Panc1 (cell line): ENCODE results near the gene NEUROD4. TPM values are rescaled to one million over a fixed set of nuclear protein-coding genes. Genes with fewer than 3 reads are reported as not detected.

ENCODE experiments used
- ATAC-seq: fragments of 200-7000 bp; cut with Tn5 transposase; 2 replicates; pipeline ENCODE4 v1.9.1; 2020; ENCODE audit warnings: mild to moderate bottlenecking, moderate library complexity
- BruUV-seq: library from RNA; stranded (reverse); fragments of 400-500 nt; replicated peaks from 2 replicates; lab custom pipeline; 2021; lab: Mats Ljungman, UMichigan
- CTCF ChIA-PET: fragments of 300-600 bp; sonication (Branson Sonifier 250); formaldehyde crosslinking; loops from one replicate; lab custom pipeline; 2022; ENCODE audit warnings: antibody characterized with exemption; lab: Charles Lee
- POLR2A ChIA-PET: fragments of 300-600 bp; sonication (Branson Sonifier 250); formaldehyde crosslinking; loops from one replicate; lab custom pipeline; 2022; ENCODE audit warnings: antibody characterized with exemption; lab: Charles Lee
- DNase-seq: peaks from one replicate; pipeline ENCODE4 v3.0.0-alpha.2; 2010; ENCODE audit warnings: low read depth, low spot score
- H3K27ac ChIP-seq: 2 replicates; pipeline ENCODE4 v1.5.1; 2011; ENCODE audit warnings: mild to moderate bottlenecking, low read length, inconsistent platforms
- H3K27me3 ChIP-seq: fragments of 200-500 bp; sonication (Bioruptor generic); 2 replicates; pipeline ENCODE4 v1.6.0; 2014; ENCODE audit warnings: low read length, inconsistent platforms; ENCODE audit not compliant: control insufficient read depth, insufficient read depth
- H3K36me3 ChIP-seq: fragments of 200-500 bp; sonication (Bioruptor generic); 2 replicates; pipeline ENCODE4 v1.5.1; 2014; ENCODE audit warnings: inconsistent platforms, mild to moderate bottlenecking, low read length, moderate library complexity; ENCODE audit not compliant: control insufficient read depth, insufficient read depth
- H3K4me1 ChIP-seq: 2 replicates; pipeline ENCODE4 v1.5.1; 2011; ENCODE audit warnings: inconsistent platforms, mild to moderate bottlenecking, low read length, moderate library complexity; ENCODE audit not compliant: control insufficient read depth, insufficient read depth
- H3K4me3 ChIP-seq, 2 experiments: 2 replicates each; pipeline ENCODE4 v1.5.1; 2011 to 2012; ENCODE audit warnings: low read depth in 2 of 2, low read length in 2 of 2, mild to moderate bottlenecking in 2 of 2, inconsistent platforms in 1 of 2, moderate library complexity in 1 of 2
- H3K9me3 ChIP-seq: fragments of 200-500 bp; sonication (Bioruptor generic); 2 replicates; pipeline ENCODE4 v1.5.1; 2014; ENCODE audit warnings: low read depth, mild to moderate bottlenecking, inconsistent platforms, low read length, moderate library complexity; ENCODE audit not compliant: control insufficient read depth, insufficient read depth
- POLR2AphosphoS5 ChIP-seq: IDR thresholded peaks from 2 replicates; pipeline ENCODE4 v1.6.1; 2012; ENCODE audit warnings: mild to moderate bottlenecking, low read depth, low read length, moderate library complexity
- SIN3A ChIP-seq: IDR thresholded peaks from 2 replicates; pipeline ENCODE4 v1.6.1; 2012; ENCODE audit warnings: low read depth, mild to moderate bottlenecking, low read length, moderate library complexity, borderline replicate concordance; ENCODE audit not compliant: insufficient read depth
- TCF7L2 ChIP-seq: IDR thresholded peaks from 2 replicates; pipeline ENCODE4 v1.6.1; 2011; ENCODE audit warnings: mild to moderate bottlenecking, low read depth, low read length, inconsistent platforms
- in situ Hi-C: cut with HindIII; loops from 2 replicates; pipeline ENCODE4 v1.10.0; 2016; ENCODE audit warnings: low sequenced_read_pairs, low pct_unique_long_range_greater_than_20kb
- intact Hi-C: fragments of 100-400 bp; cut with micrococcal nuclease; formaldehyde crosslinking; loops from one replicate; pipeline ENCODE4 v1.10.0; 2022; ENCODE audit not compliant: unreplicated experiment
- total RNA-seq: library from RNA; stranded (reverse); gene quantifications from one replicate; pipeline ENCODE4 v1.2.1, GENCODE V29; 2021; ENCODE audit not compliant: unreplicated experiment
- TF ChIP-seq, protein P1 (sequence below), 2 experiments: IDR thresholded peaks; 2 replicates each; pipeline ENCODE4 v1.6.1; 2011 to 2012; ENCODE audit warnings: low read depth in 2 of 2, control low read depth in 1 of 2, low read length in 1 of 2, mild to moderate bottlenecking in 1 of 2, moderate library complexity in 1 of 2; ENCODE audit not compliant: insufficient read depth in 1 of 2
- TF ChIP-seq, protein P2 (sequence below): fragments of 450-650 bp; IDR thresholded peaks from 2 replicates; pipeline ENCODE4 v1.5.1; 2017; ENCODE audit warnings: mild to moderate bottlenecking

Gene NEUROD4
- total RNA-seq, 1 experiment from 2014 or later, result not detected

DNA sequence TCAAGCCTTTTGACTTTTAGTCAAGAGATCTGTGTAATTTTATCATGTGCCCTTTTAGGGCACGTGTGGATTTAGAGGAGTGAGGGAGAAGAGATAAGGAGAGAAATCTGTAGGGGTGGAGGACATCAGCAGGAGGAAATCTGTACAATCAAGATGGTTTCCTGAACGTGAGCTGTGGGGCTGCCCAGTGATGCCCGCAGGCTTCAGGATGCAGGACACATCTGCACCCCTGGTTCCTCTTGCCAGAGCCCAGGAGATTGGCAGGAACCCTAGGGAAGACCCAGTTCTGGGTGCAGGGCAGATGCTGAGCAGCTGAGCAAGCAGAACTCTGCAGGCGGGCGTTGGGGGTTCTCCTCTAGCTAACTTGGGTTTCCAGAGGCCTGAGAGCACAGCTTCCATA lies 23.6 kb upstream of the NEUROD4 start:
- BruUV-seq, result no TSS peak
- CTCF ChIA-PET, result interaction anchor here (1.3 kb wide), 1 partner anchor 76 kb away, joined by 6 read pairs; no protein-coding TSS in a partner anchor
- in situ Hi-C loops, result no loop called here
- no peaks in the 10 kb centered on the region for H3K36me3 ChIP-seq
- TF ChIP-seq, protein P1, sequence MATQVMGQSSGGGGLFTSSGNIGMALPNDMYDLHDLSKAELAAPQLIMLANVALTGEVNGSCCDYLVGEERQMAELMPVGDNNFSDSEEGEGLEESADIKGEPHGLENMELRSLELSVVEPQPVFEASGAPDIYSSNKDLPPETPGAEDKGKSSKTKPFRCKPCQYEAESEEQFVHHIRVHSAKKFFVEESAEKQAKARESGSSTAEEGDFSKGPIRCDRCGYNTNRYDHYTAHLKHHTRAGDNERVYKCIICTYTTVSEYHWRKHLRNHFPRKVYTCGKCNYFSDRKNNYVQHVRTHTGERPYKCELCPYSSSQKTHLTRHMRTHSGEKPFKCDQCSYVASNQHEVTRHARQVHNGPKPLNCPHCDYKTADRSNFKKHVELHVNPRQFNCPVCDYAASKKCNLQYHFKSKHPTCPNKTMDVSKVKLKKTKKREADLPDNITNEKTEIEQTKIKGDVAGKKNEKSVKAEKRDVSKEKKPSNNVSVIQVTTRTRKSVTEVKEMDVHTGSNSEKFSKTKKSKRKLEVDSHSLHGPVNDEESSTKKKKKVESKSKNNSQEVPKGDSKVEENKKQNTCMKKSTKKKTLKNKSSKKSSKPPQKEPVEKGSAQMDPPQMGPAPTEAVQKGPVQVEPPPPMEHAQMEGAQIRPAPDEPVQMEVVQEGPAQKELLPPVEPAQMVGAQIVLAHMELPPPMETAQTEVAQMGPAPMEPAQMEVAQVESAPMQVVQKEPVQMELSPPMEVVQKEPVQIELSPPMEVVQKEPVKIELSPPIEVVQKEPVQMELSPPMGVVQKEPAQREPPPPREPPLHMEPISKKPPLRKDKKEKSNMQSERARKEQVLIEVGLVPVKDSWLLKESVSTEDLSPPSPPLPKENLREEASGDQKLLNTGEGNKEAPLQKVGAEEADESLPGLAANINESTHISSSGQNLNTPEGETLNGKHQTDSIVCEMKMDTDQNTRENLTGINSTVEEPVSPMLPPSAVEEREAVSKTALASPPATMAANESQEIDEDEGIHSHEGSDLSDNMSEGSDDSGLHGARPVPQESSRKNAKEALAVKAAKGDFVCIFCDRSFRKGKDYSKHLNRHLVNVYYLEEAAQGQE (IDR thresholded peaks at IDR 0.05; ENCODE audit: insufficient read depth in 1 of 2, low read depth in 2 of 2, low read length in 1 of 2), result no peak
- TF ChIP-seq TCF7L2, result no peak
- TF ChIP-seq POLR2AphosphoS5, result no peak
- TF ChIP-seq SIN3A, result no peak
- TF ChIP-seq, protein P2, sequence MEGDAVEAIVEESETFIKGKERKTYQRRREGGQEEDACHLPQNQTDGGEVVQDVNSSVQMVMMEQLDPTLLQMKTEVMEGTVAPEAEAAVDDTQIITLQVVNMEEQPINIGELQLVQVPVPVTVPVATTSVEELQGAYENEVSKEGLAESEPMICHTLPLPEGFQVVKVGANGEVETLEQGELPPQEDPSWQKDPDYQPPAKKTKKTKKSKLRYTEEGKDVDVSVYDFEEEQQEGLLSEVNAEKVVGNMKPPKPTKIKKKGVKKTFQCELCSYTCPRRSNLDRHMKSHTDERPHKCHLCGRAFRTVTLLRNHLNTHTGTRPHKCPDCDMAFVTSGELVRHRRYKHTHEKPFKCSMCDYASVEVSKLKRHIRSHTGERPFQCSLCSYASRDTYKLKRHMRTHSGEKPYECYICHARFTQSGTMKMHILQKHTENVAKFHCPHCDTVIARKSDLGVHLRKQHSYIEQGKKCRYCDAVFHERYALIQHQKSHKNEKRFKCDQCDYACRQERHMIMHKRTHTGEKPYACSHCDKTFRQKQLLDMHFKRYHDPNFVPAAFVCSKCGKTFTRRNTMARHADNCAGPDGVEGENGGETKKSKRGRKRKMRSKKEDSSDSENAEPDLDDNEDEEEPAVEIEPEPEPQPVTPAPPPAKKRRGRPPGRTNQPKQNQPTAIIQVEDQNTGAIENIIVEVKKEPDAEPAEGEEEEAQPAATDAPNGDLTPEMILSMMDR, result no peak
- no peaks in the 10 kb centered on the region for H3K4me1 ChIP-seq
- ATAC-seq (no peak), DNase-seq (no peak)
- peaks cover 34% of the 10 kb centered on the region for H3K27me3 ChIP-seq
- no peaks in the 10 kb centered on the region for H3K9me3 ChIP-seq
- no peak overlapping the region for H3K27ac ChIP-seq
- H3K4me3 ChIP-seq, result no peak overlapping the region
- POLR2A ChIA-PET, result no interaction called here
- intact Hi-C loops, result no loop called here

DNA sequence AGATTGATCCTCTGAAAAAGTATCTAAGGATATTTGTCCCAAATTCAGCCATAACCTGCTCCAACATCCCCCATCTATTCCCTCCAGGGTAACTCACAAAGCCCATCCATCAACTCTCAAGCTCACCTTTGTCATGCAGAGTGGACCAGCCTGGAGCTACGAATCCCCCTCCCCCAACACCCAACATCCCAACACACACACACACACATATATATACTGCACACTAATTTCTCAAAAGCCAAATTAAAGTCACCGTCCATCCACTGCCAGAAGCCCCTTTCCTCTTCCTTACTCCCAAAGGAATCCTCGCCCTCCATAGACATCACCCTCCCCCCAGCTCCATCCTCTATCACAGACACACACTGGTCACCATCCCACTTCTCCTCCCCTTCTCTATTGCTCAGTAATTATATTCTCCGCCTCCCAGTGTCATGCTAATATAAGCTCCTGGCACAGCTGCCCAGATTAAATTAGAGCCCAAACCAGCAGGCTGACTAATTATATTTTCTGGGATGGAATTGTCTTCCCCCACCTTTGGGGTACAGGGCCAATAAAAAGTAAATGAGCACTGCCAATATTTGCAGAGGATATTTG lies 21.7 kb upstream of the NEUROD4 start:
- TF ChIP-seq POLR2AphosphoS5, result no peak
- no peak for TF ChIP-seq TCF7L2
- TF ChIP-seq, protein P1 (IDR thresholded peaks at IDR 0.05; ENCODE audit: insufficient read depth in 1 of 2, low read depth in 2 of 2, low read length in 1 of 2), result no peak
- TF ChIP-seq, protein P2, result no peak
- no peak for TF ChIP-seq SIN3A
- in situ Hi-C loops, result no loop called here
- intact Hi-C loops, result no loop called here
- ChIA-PET CTCF (no interaction called here), POLR2A (no interaction called here)
- no TSS peak for BruUV-seq
- ATAC-seq (no peak), DNase-seq (no peak)
- Histone ChIP-seq H3K4me3 (no peak overlapping the region), H3K4me1 (no peaks in the 10 kb centered on the region), H3K27ac (no peak overlapping the region), H3K9me3 (no peaks in the 10 kb centered on the region), H3K27me3 (peaks cover 45% of the 10 kb centered on the region), H3K36me3 (no peaks in the 10 kb centered on the region)
